Sigmoid colon (tissue), 7 donors: ENCODE data around the gene TLE1. TPM values are rescaled to one million over a fixed set of nuclear protein-coding genes. Genes with fewer than 3 reads are reported as not detected.
A peak's percentile ranks its signal among the peaks of the same experiment; 100 is the strongest.

Source experiments
- DNase-seq: peaks from one replicate; pipeline ENCODE4 v3.0.0-alpha.2; 2019
- H3K27ac ChIP-seq, 4 donors: fragments of 200-600 bp; sonication (generic); one replicate each; pipeline ENCODE4 v1.5.1; 2016 to 2019; ENCODE audit warnings: mild to moderate bottlenecking in 1 of 4
- H3K27me3 ChIP-seq, 3 donors: fragments of 200-600 bp; sonication (generic); one replicate each; pipeline ENCODE4 v1.5.1; 2019; ENCODE audit warnings: mild to moderate bottlenecking in 1 of 3
- H3K36me3 ChIP-seq, 4 donors: fragments of 200-600 bp; sonication (generic); one replicate each; pipeline ENCODE4 v1.5.1; 2016 to 2019
- H3K4me1 ChIP-seq, 4 donors: fragments of 200-600 bp; sonication (generic); one replicate each; pipeline ENCODE4 v1.5.1; 2017 to 2019
- H3K4me3 ChIP-seq, 4 donors: fragments of 200-600 bp; sonication (generic); one replicate each; pipeline ENCODE4 v1.5.1; 2017 to 2019; ENCODE audit warnings: mild to moderate bottlenecking in 2 of 4, moderate library complexity in 1 of 4
- H3K9me3 ChIP-seq, 4 donors: fragments of 200-600 bp in 3 of 4; sonication (generic) in 3 of 4; one replicate each; pipeline versions ENCODE4 v1.5.1 to v1.6.1; 2013 to 2019
- CTCF ChIP-seq, 4 experiments: fragments of 450-650 bp in 3 of 4; fragments of 200-600 bp in 1 of 4; IDR thresholded peaks; one replicate each; pipeline ENCODE4 v1.5.1; 2016 to 2019; ENCODE audit warnings: antibody characterized with exemption in 4 of 4, mild to moderate bottlenecking in 3 of 4, moderate library complexity in 2 of 4
- EP300 ChIP-seq, 4 donors: sonication (generic); formaldehyde crosslinking; IDR thresholded peaks; one replicate each; pipeline ENCODE4 v1.6.1; 2017; ENCODE audit warnings: antibody characterized with exemption in 4 of 4
- POLR2A ChIP-seq, 2 donors: fragments of 450-650 bp; IDR thresholded peaks; one replicate each; pipeline ENCODE4 v1.6.1; 2016; ENCODE audit warnings: antibody characterized with exemption in 2 of 2, mild to moderate bottlenecking in 2 of 2, moderate library complexity in 2 of 2
- POLR2AphosphoS5 ChIP-seq, 4 donors: sonication (generic); formaldehyde crosslinking; IDR thresholded peaks; one replicate each; pipeline ENCODE4 v1.6.1; 2017; ENCODE audit warnings: antibody characterized with exemption in 4 of 4
- WGBS, 2 donors: extraction: QIAGEN DNeasy Blood & Tissue Kit; methylation state at CpG; one replicate each; pipeline ENCODE4 v1.1.7; 2013; 5-methylcytosine and 5-hydroxymethylcytosine counted together
- intact Hi-C: fragments of 100-400 bp; cut with DNase I; formaldehyde crosslinking; loops from one replicate; pipeline ENCODE4 v1.15.1; 2023
- polyA plus RNA-seq, 3 donors: library from polyadenylated mRNA; stranded (reverse); fragments of 200-250 nt; gene quantifications; one replicate each; pipeline ENCODE4 v1.2.3, GENCODE V29; 2013
- total RNA-seq, 4 donors: library from RNA; depleted of rRNA; stranded (reverse); fragments of >200 nt; gene quantifications; one replicate each; pipeline ENCODE4 v1.1.0, GENCODE V29; 2016
- donor health status: healthy with polysubstance abuse.
- donor health status: Bipolar disorder and iron deficiency.
- donor health status: healthy.

Gene TLE1
- total and polyA plus RNA-seq, 7 donors, result 28.9 to 54.6 (median 45.7) TPM

GRCh38 chr9:81637276-81637675 lies 52.1 kb downstream of the TLE1 start:
- peaks cover 0 to 11% (median 5%) of the 10 kb centered on the region in 4 donors for H3K36me3 ChIP-seq
- TF ChIP-seq EP300 (IDR thresholded peaks at IDR 0.05) (no peak), POLR2A (IDR thresholded peaks at IDR 0.05) (no peak), CTCF (IDR thresholded peaks at IDR 0.05) (no peak), POLR2AphosphoS5 (IDR thresholded peaks at IDR 0.05) (no peak)
- no peak overlapping the region for H3K4me3 ChIP-seq
- no peak for DNase-seq
- 91% methylated on average over 1 of the region's 1 CpG for WGBS, 2 donors
- no peaks in the 10 kb centered on the region for H3K27me3 ChIP-seq
- intact Hi-C loops, result no loop called here
- no peak overlapping the region for H3K27ac ChIP-seq
- no peaks in the 10 kb centered on the region for H3K9me3 ChIP-seq
- peaks cover 0 to 45% (median 36%) of the 10 kb centered on the region in 4 donors for H3K4me1 ChIP-seq

- Histone ChIP-seq H3K4me1 (peaks cover 0 to 45% (median 36%) of the 10 kb centered on the region in 4 donors), H3K9me3 (no peaks in the 10 kb centered on the region), H3K27ac (no peak overlapping the region), H3K4me3 (no peak overlapping the region), H3K36me3 (peaks cover 0 to 19% (median 5%) of the 10 kb centered on the region in 4 donors), H3K27me3 (no peaks in the 10 kb centered on the region)
- WGBS, 2 donors, result 78 to 91% methylated on average over 3 of the region's 3 CpGs
- DNase-seq, result no peak
- no peak for TF ChIP-seq EP300 (IDR thresholded peaks at IDR 0.05)
- TF ChIP-seq POLR2AphosphoS5 (IDR thresholded peaks at IDR 0.05), result no peak
- no peak for TF ChIP-seq POLR2A (IDR thresholded peaks at IDR 0.05)
- TF ChIP-seq CTCF (IDR thresholded peaks at IDR 0.05), result no peak
- intact Hi-C loops, result no loop called here
These were observed 53.1 kb downstream of the TLE1 start for GRCh38 chr9:81636255-81636599.

- intact Hi-C loops, result no loop called here
- peaks cover 0 to 45% (median 36%) of the 10 kb centered on the region in 4 donors for H3K4me1 ChIP-seq
- no peak overlapping the region for H3K4me3 ChIP-seq
- H3K27me3 ChIP-seq, result no peaks in the 10 kb centered on the region
- H3K27ac ChIP-seq, result no peak overlapping the region
- no peaks in the 10 kb centered on the region for H3K9me3 ChIP-seq
- H3K36me3 ChIP-seq, result peaks cover 0 to 22% (median 5%) of the 10 kb centered on the region in 4 donors
- WGBS, 2 donors, result 89 to 98% methylated on average over 1 of the region's 1 CpG
- no peak for TF ChIP-seq EP300 (IDR thresholded peaks at IDR 0.05)
- no peak for TF ChIP-seq POLR2AphosphoS5 (IDR thresholded peaks at IDR 0.05)
- TF ChIP-seq CTCF (IDR thresholded peaks at IDR 0.05), result no peak
- DNase-seq, result no peak
These were observed 53.7 kb downstream of the TLE1 start for GRCh38 chr9:81635521-81636254.

GRCh38 chr9:81634915-81635516 lies 54.3 kb downstream of the TLE1 start:
- Histone ChIP-seq H3K4me1 (peaks cover 0 to 45% (median 36%) of the 10 kb centered on the region in 4 donors), H3K27ac (peak overlapping the region in 1 of 4 donors; percentile 11), H3K9me3 (no peaks in the 10 kb centered on the region), H3K27me3 (no peaks in the 10 kb centered on the region), H3K36me3 (peaks cover 0 to 22% (median 5%) of the 10 kb centered on the region in 4 donors), H3K4me3 (no peak overlapping the region)
- DNase-seq, result no peak
- WGBS, 2 donors, result 49 to 70% methylated on average over 5 of the region's 5 CpGs
- intact Hi-C loops, result no loop called here
- TF ChIP-seq POLR2AphosphoS5 (IDR thresholded peaks at IDR 0.05) (no peak), CTCF (IDR thresholded peaks at IDR 0.05) (no peak), POLR2A (IDR thresholded peaks at IDR 0.05) (no peak), EP300 (IDR thresholded peaks at IDR 0.05) (no peak)
